ENCODE data around the gene RAB32. TPM values are rescaled to one million over a fixed set of nuclear protein-coding genes. Genes with fewer than 3 reads are reported as not detected.

Gene RAB32
- total RNA-seq, 1 donor = 148 TPM

DNA sequence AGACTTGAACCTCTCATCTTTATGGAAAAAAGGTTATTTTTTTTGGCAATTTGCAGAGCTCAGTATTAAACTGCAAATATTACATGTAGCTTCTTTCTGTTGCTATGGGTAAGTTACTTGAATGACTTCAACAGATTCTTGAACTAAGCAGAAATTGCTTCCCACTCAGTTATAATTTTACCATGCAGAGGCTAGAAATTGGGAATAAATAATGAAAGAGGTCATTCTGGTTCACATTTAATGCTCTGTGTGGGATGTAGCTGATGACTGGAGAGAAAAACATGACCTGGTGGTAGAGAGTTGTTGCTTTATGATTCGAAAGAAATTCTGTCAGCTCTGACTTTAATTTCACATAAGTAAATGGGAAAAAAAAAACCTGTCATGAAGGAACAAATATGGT is 38.3 kb downstream of the RAB32 start:
- no peak for DNase-seq (ENCODE audit: low read depth)
- H3K4me3 ChIP-seq (ENCODE audit: low read depth, low read length) = no peak overlapping the region
- TF ChIP-seq, protein P1, sequence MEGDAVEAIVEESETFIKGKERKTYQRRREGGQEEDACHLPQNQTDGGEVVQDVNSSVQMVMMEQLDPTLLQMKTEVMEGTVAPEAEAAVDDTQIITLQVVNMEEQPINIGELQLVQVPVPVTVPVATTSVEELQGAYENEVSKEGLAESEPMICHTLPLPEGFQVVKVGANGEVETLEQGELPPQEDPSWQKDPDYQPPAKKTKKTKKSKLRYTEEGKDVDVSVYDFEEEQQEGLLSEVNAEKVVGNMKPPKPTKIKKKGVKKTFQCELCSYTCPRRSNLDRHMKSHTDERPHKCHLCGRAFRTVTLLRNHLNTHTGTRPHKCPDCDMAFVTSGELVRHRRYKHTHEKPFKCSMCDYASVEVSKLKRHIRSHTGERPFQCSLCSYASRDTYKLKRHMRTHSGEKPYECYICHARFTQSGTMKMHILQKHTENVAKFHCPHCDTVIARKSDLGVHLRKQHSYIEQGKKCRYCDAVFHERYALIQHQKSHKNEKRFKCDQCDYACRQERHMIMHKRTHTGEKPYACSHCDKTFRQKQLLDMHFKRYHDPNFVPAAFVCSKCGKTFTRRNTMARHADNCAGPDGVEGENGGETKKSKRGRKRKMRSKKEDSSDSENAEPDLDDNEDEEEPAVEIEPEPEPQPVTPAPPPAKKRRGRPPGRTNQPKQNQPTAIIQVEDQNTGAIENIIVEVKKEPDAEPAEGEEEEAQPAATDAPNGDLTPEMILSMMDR (IDR thresholded peaks at IDR 0.05; ENCODE audit: insufficient read depth, low read depth, low read length) = no peak

DNA sequence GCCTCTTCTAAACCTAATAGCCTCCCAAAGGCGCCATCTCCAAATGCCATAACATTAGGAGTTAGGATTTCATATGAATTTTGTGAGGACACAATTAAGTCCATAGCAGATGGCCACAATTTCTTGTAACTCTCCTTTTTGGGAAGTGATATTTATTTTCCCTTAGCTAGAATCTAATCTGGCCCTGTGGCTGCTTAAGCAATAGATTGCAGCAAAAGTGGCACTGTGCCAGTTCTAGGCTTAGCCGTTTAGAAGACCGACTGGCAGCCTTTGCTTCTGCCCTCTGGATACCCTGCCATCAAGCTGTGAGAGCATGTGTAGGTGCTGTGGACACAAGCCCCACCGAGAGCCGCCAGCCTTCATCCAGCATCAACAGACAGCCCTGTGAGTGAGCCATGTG is 39.2 kb downstream of the RAB32 start:
- TF ChIP-seq, protein P1 (IDR thresholded peaks at IDR 0.05; ENCODE audit: insufficient read depth, low read depth, low read length) = no peak
- peak; percentile 51 for DNase-seq (ENCODE audit: low read depth)
- no peak overlapping the region for H3K4me3 ChIP-seq (ENCODE audit: low read depth, low read length)

DNA sequence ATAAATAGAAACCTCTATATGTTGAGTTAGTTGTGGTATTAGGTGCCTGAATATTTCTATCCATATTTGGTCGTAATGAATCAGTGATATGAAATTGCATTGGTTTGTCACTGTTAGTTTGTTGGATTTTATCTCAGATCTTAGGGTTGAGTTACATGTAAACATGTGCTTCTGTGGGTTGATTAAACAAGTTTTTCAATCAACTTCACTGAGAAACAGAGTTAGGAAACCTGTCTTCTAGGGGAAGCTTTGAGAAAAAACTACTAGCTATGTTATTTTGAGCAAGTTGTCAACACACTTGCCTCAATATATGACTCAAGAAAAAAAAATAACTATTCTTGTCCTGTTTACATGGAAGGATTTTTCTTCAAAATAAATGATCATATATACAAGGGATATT is 40.3 kb downstream of the RAB32 start:
- TF ChIP-seq, protein P1 (IDR thresholded peaks at IDR 0.05; ENCODE audit: insufficient read depth, low read depth, low read length) = no peak
- peak; percentile 8 for DNase-seq (ENCODE audit: low read depth)

DNA sequence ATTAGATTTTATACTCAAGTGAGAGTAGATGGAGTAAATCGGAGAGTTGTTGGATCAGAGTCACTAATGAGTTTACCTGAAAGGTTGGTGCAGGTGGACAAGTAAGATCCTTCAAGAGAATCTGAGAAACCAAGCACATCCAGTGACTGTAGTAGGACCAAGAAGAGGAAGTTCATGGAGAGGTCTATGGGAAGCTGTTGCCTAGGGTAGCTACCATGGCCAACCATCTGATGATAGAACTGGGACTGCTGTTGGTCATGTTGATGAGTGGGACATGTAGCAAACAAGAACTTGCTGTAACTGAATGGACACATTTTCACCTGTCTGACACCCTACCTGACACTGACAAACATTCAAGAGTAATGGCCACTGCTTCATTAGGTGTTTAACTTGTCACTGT is 43.8 kb downstream of the RAB32 start:
- no peak for DNase-seq (ENCODE audit: low read depth)
- TF ChIP-seq, protein P1 (IDR thresholded peaks at IDR 0.05; ENCODE audit: insufficient read depth, low read depth, low read length) = no peak
- H3K4me3 ChIP-seq (ENCODE audit: low read depth, low read length) = no peak overlapping the region

More for the DNA sequence above, 40.3 kb downstream of the RAB32 start:
- H3K4me3 ChIP-seq (ENCODE audit: low read depth, low read length) = no peak overlapping the region

DNA sequence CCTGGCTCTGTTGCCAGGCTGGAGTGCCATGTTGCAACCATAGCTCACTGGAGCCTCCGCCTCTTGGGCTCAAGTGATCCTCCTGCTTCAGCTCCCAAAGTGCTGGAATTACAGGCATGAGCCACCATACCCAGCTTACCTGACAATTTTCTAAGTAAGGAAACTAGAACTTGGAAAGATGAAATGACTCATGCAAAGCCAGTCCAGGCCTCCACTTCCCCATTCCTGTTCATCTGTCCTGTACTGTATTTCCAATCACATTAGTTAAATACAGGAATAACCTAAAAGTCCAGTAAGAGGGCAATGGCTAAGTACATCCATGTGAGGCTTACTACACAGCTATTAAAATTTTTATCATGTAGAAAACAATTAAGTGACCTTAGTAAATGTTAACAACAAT is 46.9 kb downstream of the RAB32 start:
- H3K4me3 ChIP-seq (ENCODE audit: low read depth, low read length) = no peak overlapping the region
- DNase-seq (ENCODE audit: low read depth) = no peak
- TF ChIP-seq, protein P1 (IDR thresholded peaks at IDR 0.05; ENCODE audit: insufficient read depth, low read depth, low read length) = no peak

DNA sequence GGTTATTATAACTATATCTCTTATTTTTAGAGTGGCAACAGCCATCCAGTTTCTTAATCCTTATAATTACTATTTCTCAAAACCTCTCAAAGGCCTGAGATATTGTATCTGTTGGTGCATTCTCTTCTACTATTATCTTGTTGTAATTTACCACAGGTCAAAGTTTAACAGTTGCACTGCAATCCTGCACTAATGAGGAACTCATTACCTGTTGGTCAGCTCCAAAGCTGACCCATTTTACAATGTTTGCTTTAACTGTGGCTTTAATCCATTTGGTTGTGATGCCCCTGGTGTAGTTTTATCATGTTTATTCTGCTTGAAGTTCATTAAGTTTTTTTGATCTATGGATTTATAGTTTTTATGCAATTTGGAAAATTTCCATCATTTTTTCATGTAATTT is 48.8 kb downstream of the RAB32 start:
- H3K4me3 ChIP-seq (ENCODE audit: low read depth, low read length) = no peak overlapping the region
- DNase-seq (ENCODE audit: low read depth) = no peak
- TF ChIP-seq, protein P1 (IDR thresholded peaks at IDR 0.05; ENCODE audit: insufficient read depth, low read depth, low read length) = no peak

DNA sequence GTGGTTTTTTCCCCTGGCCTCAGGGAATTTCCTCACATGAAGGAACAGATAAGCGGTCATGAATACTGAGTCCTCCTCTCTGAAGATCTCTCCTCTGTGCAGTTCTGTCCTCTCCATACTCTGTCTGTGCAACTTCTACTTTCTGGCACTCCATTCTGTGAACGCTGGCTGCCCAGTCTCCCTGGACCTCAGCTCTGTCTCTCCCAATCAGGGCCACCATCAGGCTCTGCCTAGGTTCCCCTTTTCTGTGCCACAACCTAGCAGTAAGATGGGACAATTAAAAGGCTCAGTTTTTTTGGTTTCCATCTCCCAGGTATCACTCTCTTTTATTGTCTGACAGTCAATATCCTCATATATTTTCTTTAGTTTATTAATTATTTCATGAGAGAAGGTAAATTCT is 50.4 kb downstream of the RAB32 start:
- DNase-seq (ENCODE audit: low read depth) = no peak
- TF ChIP-seq, protein P1 (IDR thresholded peaks at IDR 0.05; ENCODE audit: insufficient read depth, low read depth, low read length) = no peak
- H3K4me3 ChIP-seq (ENCODE audit: low read depth, low read length) = no peak overlapping the region
